Medulla oblongata (tissue), 1 donor: ENCODE data around the gene PRDM15.
A peak's percentile ranks its signal among the peaks of the same experiment; 100 is the strongest.

Source experiments
- DNase-seq: peaks from one replicate; pipeline ENCODE4 v3.0.0-alpha.2; 2015; ENCODE audit errors: extremely low spot score

Gene PRDM15

DNA sequence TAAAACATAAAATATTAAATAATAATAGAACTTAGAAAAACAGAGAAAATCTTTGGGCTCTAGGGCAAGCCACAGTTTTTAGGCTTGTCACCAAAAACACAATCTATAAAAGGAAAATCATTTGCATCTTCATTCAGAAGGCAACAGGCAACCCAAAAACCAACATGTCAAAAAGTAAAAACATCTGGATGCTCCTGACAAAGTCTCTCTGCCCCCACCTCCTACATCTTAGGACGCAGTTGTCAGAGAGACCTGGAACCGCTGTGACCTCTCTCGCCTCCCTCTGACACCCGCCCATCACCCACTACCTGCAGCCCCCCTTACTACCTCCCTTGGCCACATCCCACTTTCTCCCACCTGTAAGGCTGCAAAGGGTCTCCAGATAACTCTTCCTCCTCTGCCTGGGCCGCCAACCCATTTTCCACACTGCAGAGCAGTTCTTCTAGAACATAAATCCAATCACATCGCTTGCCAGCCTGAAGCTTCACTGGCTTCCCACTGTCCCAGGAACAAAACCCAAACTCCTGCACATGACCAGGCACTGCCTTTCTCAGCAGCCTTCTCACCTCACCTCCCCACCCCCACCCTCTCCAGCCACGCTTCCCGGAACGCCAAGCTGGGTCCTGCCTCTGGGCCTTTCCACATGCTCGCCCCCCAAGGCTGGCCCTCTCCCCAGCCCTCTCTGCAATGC, 14.7 kb downstream of the PRDM15 start:
- no peak for DNase-seq

DNA sequence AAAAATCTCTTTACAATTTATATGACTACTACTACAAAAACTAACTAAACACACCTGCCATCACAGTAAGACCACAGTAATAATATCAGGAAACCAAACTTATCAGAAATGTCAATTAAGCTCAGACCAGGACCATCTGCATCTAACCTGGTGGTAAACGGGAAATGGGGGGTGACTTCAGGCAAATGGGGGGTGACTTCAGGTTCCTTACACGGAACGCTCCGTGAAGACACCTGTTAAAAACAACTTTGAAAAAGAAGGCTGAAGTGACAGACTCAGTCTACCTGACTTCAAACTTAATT, 15.8 kb downstream of the PRDM15 start:
- no peak for DNase-seq

DNA sequence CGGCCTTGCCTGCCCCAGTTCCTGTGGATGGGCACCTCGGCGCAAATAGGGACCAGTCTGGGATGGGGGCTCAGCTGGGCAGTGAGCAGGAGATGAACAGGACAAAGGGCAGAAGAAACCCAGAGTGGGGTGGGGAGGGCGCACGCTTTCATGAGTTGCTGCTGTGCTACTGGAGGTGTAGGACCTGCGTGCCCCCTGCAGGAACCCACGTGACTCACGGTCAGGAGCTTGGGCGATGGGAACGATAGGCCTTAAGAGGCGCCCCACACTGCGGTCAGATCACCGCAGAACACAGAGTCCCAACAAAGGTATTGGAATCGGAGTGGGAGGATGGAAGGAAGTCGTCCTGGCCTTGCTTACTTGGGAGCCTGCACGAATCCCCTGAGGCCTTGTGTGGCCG, 17.2 kb downstream of the PRDM15 start:
- no peak for DNase-seq

DNA sequence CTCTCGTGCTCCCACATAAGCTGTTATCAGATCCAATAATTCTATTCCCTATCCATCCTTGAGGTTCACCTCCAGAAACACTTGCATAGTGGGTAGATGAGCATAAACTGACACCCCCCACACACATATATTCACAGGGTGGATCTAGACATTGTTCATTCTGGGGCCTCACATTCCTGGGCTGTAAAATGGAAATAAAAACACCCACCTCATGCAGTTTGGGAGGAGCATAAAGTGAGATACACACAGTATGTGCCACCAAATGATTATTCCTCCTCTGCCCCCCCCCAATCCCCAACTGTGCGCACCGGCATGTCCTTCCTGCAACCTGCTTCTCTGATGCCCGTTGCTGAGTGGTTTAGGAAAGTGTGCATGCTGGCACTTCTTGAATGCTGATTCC, 17.9 kb downstream of the PRDM15 start:
- DNase-seq = no peak

DNA sequence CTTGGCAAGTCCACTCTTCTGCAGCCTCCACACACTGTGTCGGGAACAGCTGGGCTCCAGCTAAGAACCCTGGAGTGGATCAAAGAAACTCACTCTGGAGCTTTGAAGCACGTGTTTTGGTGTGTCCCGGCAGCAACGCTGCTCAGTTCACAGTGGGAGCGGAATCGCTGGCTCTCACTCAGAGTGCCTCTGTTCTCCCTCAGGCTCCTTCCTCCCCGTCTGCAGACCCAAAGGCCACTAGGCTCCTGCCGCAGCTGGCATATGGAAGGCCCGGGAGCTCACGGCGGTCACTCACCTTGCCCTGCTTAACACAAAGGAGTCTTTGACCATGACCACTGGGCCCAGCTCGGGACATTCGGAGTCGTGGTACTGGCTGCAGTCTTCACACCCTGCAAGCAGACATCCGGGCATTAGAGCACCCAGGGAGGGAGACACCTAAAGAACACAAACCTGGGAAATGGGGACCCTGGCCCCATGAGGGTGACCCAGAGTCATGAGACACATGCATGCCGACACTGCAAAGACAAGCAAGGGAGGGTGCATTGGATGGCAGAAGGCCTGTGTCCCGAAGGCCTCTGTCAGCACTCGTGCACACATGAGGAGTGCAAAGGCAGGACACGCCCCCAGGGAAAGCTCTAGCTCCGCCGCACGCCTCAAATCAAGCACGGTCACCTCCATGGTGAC, 19.7 kb downstream of the PRDM15 start:
- DNase-seq = no peak

DNA sequence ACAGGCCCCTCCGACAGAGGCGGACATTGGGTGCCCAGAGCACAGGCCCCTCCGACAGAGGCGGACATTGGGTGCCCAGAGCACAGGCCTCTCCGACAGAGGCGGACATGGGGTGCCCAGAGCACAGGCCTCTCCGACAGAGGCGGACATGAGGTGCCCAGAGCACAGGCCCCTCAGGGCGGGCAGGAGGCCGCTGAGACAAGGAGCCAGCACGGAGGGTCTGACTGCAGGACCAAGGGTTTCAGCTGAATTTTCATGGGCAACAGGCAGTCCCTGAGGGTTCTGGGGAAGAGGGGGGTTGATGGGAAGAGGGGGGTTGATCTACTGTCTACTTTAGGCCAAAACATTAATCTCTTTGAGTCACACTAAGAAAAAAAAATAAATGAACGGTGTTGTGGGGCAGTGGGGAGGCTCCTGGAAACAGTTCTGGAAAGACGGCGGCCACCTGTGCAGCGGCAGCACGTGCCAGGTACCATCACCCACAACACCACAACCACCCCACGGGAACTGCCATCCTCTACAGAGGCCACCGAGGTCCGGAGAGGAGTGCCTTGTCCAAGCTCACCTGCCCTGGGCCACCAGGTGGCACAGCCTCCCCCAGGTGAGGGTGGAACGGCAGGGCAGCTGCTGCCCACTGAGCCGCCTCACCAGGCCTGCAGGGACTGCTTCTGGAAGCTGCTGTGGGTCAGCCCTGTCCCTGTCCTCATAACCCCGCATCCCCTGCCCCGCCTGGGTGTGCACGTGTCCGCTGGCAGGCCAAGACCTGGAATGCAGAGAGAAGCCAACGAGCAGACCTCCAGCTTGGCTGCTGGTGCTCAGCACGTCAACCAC, 20.5 kb downstream of the PRDM15 start:
- DNase-seq = no peak

DNA sequence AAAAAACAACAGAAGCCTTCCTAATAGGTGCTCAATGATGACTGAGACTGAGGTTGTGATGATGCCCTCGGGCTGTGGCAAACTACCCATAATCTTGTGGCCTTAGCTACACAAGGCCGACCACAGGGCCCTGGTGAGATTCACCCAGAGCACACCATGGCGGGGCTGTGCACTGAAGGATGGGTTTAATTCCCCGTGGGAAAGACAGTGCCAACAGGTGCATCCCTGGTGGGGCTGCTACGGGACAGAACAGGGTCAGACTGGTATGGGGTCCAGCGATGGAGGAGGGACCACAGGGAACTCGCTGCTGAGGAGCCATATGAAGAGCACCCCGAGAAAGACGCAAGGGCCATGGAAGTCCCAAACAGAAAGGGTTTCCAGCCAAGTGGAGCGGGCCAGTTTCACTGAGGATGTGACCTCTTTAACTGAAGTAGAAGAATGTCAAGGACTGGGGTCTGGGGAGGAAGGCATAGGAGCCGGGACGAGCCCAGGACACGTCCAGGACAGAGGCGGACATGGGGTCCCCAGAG, 21.3 kb downstream of the PRDM15 start:
- no peak for DNase-seq

DNA sequence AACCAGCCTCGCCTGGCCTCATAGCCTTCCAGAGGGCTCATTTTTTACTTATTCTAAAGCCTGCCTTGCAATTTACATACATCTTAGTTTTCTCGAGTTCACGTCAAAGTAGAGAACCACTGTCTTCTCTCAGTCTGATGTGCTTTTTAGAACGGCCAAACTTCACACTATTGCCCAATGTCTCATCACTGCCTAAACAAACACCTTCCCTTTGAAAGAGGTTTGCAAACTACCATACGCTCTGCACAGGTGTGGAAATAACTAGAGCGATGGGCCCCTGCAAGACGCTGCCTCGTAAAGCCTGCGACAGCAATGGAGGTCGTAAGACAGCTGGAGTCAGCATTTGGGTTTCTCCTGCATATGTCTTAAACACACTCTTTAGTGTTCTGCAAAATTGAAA, 22.6 kb downstream of the PRDM15 start:
- DNase-seq = no peak

DNA sequence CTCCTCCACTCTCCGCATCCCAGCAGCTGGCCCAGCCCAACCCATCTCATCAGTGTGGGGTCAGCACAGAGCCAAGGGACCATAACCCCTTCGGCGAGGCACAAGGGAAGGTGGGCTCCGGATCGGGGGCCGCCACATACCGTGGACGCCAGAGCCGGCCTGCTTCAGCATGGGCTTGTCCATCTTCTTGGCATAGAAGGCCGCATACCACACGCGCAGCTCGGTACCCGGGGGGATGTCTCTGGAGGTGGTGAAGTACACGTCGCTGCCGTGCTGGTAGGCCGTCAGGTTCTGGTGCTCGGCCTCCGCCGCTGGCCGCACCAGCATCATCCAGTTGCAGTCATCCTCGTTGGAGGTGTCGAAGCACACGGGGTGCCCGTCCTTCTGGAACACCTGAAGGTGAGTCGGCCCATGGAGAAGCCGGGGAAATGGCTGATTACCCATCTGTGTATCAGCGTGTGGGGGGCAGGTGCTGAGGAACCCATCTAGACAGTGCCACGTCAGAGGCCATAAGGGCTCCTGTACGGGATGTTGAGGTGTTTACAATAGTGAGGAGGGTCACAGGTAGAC, 24.6 kb downstream of the PRDM15 start:
- no peak for DNase-seq

DNA sequence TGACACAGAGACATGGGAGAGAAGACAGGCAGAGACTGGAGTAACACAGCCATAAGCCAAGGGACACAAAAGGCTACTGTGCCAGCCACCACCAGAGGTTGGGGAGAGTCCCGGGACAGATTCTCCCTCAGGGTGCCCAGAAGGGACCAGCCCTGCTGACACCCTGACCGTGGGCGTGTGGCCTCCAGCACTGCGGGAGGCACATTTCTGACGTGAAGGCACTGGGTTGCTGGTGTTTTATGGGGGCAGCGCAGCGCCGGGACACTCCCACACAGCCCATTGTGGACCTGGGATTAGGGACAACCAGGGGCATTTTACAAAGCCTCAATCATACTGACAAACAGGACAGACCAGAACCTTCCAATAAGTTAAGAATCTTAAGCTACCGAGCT, 26.2 kb downstream of the PRDM15 start:
- no peak for DNase-seq

DNA sequence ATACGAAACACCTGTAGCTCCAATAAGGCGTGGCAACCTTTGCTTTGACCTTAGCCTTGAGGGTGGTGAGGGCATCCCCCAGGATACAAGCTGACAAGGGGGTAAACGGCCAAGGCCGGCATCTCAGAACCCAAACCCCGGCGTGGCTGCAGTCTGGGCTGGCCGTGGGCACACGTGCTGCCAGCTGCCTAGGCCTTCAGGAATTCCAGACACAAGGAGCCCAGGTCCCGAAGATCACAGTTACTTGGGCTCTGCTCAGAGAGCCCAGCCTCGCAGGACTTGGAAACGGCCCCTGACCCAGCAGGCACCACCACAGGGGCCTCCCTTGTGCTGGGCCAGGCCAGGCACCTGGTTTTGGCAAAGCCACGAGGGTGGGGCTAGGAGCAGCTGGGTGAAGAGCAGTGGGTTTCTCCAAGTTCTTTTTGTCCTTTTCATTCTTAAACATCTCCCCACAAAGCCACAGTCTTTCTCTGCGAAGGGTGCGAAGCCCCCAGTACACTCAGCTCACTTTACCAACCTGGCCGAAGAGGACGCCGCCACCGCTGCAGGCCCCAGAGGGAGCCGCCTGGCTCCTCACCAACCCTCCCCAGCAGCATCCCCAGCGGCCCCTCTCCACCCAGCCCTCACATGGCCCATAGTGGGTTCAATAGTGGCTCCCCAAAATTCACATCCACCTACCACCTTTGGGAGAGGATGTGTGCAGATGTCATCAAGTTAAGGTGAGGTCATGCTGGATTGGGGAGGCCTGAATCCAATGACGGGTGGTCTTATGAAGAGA, 26.8 kb downstream of the PRDM15 start:
- no peak for DNase-seq

DNA sequence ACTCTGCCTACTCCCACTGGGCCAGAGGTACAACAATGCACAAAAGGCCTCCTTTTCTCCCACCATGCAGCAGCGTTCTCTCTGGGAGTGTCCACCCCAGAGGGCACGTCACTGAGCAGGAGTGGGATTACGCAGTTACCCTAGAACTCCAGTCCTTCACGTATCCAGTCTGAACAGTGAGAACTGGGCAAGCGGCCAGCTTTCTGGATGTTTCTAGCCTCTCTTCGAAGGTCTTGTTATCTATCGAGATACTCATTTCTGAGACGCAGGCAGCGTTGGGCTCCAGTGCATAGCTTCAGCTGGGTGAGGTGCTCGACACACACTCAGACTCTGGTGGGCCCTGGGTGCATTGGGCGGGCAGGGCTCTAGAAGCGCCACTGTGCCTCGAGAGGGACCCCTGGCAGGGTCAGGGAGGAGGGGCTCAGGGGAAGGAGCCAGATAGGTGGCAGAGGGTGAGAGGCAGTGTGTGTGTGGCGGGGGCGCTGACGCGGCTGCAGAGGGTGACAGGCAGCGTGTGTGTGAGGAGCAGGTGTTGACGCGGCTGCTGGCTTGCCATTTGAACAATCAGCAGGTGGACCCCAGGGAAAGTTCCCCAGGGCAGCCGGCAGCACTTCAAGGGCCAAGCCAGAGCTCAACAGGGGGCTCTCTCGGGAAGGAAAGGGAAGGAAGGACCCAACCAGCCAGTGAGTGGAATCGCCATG, 27.9 kb downstream of the PRDM15 start:
- no peak for DNase-seq

DNA sequence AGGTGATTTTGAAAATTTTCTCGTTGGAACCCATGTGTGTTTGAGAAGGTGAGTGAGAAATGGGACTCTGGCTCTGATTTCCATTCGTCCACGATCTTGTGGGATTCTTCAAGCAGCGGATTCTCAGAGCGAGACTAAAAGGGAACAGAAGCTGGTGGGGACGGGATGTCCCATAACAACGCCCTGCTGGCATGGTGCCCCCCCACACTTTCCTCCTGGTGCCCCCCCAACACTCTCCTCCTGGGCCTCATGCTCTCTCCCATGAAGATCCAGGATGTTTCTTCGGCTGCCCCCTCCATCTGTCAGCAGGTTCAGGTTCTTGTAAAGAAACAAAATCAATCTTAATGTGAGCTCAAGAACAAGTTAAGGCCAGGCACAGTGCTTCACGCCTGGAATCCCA, 29.1 kb downstream of the PRDM15 start:
- no peak for DNase-seq

DNA sequence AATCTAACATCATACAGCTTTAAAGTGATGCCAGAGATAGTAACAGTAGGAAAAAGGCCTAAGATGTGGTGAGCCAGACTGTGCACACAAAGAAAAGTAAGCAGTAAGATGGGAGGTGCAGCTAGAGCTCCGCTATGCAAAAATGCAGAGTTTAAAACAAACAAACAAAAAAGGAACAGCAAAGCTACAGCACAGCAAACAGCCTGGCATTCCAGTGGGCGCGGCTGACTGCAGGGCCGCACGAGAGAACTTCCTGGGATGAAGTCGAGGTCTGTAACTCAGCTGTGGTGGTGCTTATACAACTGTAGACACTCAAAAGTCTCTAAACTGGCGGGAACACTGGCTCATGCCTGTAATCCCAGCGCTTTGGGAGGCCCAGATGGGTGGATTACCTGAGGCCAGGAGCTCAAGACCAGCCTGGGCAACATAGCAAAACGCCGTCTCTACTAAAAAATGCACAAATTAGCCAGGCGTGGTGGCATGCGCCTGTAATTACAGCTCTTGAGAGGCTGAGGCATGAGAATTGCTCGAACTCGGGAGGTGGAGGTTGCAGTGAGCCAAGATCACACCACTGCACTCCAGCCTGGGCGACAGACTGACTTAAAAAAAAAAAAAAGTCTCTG, 30.1 kb downstream of the PRDM15 start:
- no peak for DNase-seq

DNA sequence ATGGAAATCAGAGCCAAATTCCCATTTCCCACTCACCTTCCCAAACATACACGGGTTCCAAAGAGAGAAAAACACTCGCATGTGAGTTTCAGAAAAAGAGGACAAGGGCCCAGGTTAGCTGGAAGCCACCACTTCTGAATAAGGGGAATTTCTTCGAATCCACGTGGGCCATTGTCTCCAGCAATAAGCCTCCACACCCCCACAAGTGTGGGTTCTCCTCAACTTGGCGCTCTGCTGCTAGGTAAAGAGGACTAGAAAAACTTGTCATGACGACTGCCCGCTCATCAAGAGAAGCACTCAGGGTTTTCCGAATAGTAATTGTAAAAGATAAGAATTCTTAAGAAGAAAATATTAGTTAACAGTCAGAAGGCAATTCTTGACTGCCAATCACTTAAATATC, 30.6 kb downstream of the PRDM15 start:
- no peak for DNase-seq

DNA sequence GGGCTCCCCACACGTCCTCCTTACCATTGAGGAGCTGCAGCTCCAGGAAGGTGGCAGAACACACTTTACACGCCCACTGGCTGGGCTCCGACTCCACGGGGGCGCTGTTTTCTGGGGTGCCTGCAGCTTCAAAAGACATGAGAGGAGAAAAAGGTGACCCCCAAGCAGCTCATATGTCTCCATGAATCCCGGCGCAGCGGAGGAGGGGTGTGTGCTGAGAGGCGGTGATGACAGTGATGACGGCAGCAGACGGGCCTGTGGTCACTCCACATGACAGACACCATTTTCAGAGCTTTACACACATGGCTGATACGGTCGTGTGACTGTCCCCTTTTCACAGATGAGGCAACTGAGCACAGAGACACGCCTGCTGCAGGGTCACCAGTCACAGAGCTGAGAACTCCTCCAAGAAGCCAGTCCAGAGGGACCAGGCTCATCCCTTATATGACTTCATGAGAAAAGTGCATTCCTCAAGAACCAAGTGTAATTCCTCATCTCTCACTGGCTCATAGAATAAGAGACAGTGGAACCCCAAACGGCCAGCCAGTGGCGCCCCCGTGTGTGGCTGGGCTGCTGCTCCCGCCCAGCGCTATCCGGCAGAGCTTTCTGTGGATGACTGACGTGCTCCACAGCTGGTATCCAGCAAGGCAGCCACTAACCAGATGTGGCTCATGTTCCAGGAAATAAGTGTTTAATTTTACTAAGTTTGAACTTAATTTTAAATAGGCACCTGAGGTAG, 31.9 kb downstream of the PRDM15 start:
- peak; percentile 12 for DNase-seq

DNA sequence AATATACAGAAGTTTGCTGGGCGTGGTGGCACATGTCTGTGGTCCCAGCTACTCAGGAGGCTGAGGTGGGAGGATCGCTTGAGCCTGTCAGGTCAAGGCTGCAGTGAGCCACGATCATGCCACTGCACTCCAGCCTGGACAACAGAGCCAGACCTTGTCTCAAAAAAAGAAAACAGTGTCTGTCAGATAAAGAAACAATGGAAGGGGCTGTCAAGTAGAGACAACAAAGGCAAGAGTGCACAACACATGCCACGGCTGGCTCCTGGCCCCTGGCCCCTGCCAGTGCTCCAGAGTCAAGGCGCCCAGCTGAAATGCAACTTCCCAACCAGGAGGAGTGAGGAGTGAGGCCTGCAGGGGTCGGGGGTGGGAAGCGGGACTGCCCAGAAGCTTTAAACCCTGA, 32.6 kb downstream of the PRDM15 start:
- DNase-seq = peak; percentile 9

DNA sequence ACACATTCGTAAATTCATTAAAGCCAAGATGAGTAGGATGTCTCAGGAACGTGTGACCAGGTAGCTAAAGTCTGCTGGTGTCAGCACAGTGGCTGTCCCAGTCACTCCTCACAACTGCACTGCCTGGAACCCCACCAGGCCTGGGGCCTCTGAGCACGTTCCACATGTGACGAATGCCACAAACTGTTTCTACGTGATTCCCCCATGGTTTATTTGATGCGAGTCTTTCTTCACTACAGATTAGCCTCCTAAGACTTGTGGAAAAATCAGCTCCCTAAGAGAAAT, 33.2 kb downstream of the PRDM15 start:
- no peak for DNase-seq

DNA sequence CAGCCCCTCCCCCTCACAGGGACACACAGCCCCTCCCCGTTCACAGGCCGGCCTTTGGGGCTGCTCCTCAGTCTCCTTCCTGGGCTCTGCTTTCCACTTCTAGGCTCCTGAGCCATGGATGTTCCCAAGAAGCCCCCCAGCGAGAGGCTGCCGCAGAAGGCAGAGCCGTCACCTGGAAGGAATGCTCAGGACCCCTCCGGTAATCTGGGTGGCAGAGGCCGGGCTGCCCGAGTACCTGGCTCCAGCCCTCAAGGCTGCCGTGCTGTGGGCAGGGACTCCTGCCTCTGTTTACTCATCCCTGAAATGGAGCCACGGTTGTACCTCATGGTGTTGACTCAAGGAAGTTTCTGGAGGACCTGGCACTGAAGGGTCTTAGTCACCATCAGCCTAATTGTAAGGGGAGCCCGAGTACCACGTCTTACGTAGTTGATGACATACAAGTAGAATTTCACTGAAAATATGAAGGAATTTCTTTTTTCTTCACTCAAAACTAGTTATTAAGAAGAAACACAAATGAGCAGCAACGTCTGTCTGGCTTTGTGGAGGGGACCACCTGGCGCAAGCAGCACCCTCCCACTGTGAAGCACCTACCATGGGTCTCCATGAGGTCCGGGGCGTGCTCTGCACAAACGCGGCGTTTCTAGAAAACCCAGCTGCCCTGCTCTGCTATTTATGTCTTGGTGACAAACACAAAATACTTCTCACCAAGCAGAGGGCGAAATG, 33.7 kb downstream of the PRDM15 start:
- no peak for DNase-seq
